T-helper 17 cell (primary cell): ENCODE measurements around the gene DHRS7B. TPM values are rescaled to one million over a fixed set of nuclear protein-coding genes. Genes with fewer than 3 reads are reported as not detected.

ENCODE experiments used
- ATAC-seq: fragments of 150-1000 bp; cut with Tn5 transposase; 2 replicates; pipeline ENCODE4 v1.10.0; 2021; ENCODE audit warnings: mild to moderate bottlenecking, moderate library complexity
- DNase-seq, 3 donors: peaks; one replicate each; pipeline versions ENCODE4 v3.0.0 to v3.0.0-alpha.2; 2020 to 2021
- H3K9me3 ChIP-seq: one replicate; pipeline ENCODE4 v1.7.0; 2013; ENCODE audit warnings: low read length, mild to moderate bottlenecking; ENCODE audit not compliant: control insufficient read depth, poor library complexity, severe bottlenecking
- H3K27ac Mint-ChIP-seq: one replicate; pipeline ENCODE4 v1.8.0; 2022; ENCODE audit warnings: mild to moderate bottlenecking, moderate library complexity, mixed read lengths
- H3K27me3 Mint-ChIP-seq: one replicate; pipeline ENCODE4 v1.8.0; 2022; ENCODE audit warnings: mixed read lengths
- H3K36me3 Mint-ChIP-seq: one replicate; pipeline ENCODE4 v1.8.0; 2022; ENCODE audit warnings: low read depth, mixed read lengths
- H3K4me1 Mint-ChIP-seq: one replicate; pipeline ENCODE4 v1.8.0; 2022; ENCODE audit warnings: mild to moderate bottlenecking, mixed read lengths
- H3K4me3 Mint-ChIP-seq: one replicate; pipeline ENCODE4 v1.8.0; 2022; ENCODE audit warnings: mild to moderate bottlenecking, moderate library complexity, mixed read lengths
- total RNA-seq, 4 donors: library from RNA in 2 of 4; stranded (reverse) in 2 of 4; gene quantifications; one replicate each; pipeline ENCODE4 v1.2.3 and lab custom pipeline; 2022 to 2026

DHRS7B gene
- total RNA-seq, 2 donors from 2014 or later, result 6.7 to 7.0 TPM

DNA sequence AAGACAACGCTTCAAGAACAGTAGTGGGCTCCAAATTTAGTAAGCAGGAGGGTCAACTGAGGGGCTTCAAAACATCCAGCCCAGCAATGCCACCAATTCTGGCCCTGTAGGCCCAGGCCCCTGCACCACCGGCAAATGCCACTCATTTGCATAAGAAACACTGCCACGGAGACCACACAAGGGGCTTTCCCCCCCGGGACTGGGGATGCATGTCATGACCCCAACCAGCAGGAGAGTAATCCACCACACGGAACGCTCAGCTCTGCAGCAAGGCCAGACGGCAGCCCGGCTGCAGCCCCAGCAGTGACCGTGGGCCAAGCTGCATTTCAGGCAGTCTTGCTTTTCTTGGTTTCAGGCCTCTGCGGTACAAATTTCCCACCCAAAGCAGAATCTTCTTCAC is 73.1 kb downstream of the DHRS7B start:
- H3K36me3 Mint-ChIP-seq, result peaks cover 2% of the 10 kb centered on the region
- no peak overlapping the region for H3K27ac Mint-ChIP-seq
- ATAC-seq, result no peak
- no peak overlapping the region for H3K4me3 Mint-ChIP-seq
- no peaks in the 10 kb centered on the region for H3K27me3 Mint-ChIP-seq
- no peaks in the 10 kb centered on the region for H3K9me3 ChIP-seq
- H3K4me1 Mint-ChIP-seq, result peaks cover 24% of the 10 kb centered on the region
- DNase-seq, result no peak

DNA sequence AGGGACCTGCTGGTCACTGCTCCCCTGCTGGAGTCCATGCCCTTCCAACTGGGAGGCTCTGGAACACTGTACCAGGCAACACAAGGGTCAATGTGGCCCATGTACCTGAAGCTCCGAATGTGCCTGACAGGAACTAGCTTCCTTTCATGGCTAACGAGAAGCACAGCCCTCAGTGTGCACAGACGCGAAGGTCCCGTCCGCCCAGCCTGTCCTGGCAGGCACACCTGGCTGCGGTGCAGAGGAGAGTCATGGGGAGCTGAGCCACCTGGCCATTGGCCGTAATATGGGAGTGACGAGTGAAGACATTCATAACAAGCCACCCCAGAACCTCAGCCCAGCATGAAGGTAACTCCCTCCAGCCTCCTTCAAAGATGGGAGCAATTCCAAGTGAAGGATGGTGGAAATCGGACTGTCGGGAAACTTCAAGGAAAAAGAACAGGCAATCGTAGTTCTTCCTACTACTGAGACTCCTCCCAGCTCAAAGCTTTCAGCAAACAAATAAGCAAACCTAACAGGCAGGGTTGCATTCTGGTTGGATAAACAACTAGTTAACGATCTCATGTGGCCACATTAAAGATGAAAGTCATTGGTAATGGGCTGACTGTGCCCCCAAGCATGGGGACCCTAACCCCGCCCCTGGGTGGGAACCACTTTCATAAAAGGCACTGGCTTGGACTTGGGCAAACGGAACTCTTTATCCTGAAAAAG is 74.0 kb downstream of the DHRS7B start:
- H3K27me3 Mint-ChIP-seq, result no peaks in the 10 kb centered on the region
- peaks cover 27% of the 10 kb centered on the region for H3K4me1 Mint-ChIP-seq
- peaks cover 2% of the 10 kb centered on the region for H3K36me3 Mint-ChIP-seq
- ATAC-seq (no peak), DNase-seq (no peak)
- H3K27ac Mint-ChIP-seq, result peak overlapping the region; percentile 39
- no peaks in the 10 kb centered on the region for H3K9me3 ChIP-seq
- H3K4me3 Mint-ChIP-seq, result peak overlapping the region; percentile 25

DNA sequence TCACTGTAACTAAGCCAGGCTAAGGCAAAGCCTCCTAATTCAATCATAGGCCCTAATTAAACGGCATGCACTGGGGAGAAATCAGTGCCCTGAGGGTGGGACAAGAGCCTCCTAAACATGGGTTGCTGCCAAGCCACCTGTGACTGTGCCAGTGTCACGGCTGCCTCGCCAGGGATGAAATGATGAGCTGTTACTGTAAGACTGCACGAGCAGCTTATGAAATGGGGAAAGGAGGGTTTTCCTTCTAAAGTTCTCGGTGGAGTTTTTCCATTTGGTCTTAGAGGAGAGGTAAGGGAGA is 74.5 kb downstream of the DHRS7B start:
- Mint-ChIP-seq H3K27me3 (no peaks in the 10 kb centered on the region), H3K4me1 (peaks cover 29% of the 10 kb centered on the region), H3K36me3 (peaks cover 2% of the 10 kb centered on the region), H3K27ac (peak overlapping the region; percentile 39), H3K4me3 (no peak overlapping the region)
- ATAC-seq, result no peak
- DNase-seq, result no peak
- H3K9me3 ChIP-seq, result no peaks in the 10 kb centered on the region

DNA sequence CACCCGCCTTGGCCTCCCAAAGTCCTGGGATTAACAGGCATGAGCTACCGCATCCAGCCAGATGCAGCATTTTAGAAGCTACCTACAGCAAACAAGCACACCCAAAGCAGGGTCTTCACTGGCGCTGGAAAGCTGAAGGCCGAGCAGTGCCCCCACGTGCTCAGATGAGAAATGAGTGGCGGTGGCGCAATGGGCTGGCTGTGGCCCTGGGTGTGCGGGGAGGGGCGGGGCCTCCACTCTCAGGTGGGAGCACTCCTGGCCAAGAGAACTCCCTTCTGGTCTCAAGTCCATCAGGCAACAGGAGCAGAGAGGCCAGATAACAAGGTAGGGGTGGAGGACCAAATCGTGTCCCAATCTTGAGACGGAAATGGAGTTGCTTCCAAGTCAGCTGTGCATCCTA is 75.1 kb downstream of the DHRS7B start:
- H3K9me3 ChIP-seq, result no peaks in the 10 kb centered on the region
- Mint-ChIP-seq H3K36me3 (peaks cover 2% of the 10 kb centered on the region), H3K4me3 (no peak overlapping the region), H3K27me3 (no peaks in the 10 kb centered on the region), H3K27ac (peak overlapping the region; percentile 39), H3K4me1 (peaks cover 29% of the 10 kb centered on the region)
- DNase-seq (no peak), ATAC-seq (no peak)

DNA sequence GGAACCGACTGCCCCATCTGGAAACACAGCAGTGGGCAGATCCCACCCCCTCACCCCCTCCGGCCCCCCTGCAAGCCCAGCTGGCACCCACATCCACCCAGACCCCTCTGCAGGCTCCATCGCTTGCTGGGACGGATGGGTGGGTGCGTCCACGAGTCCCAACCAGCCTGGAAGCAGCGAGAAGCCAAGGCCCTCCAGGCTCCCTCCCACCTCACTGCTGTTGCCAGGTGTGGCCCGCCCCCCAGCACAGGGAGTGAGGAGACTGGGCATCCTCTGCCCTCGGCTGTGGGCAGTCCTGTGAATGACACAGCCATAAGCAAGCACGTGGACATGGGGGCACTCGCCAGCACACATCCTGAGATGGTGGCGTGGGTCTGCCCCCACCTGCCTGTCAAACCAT is 75.7 kb downstream of the DHRS7B start:
- H3K27ac Mint-ChIP-seq, result no peak overlapping the region
- no peaks in the 10 kb centered on the region for H3K9me3 ChIP-seq
- ATAC-seq, result no peak
- no peak overlapping the region for H3K4me3 Mint-ChIP-seq
- no peak for DNase-seq
- H3K4me1 Mint-ChIP-seq, result peaks cover 29% of the 10 kb centered on the region
- no peaks in the 10 kb centered on the region for H3K27me3 Mint-ChIP-seq
- H3K36me3 Mint-ChIP-seq, result peaks cover 2% of the 10 kb centered on the region

DNA sequence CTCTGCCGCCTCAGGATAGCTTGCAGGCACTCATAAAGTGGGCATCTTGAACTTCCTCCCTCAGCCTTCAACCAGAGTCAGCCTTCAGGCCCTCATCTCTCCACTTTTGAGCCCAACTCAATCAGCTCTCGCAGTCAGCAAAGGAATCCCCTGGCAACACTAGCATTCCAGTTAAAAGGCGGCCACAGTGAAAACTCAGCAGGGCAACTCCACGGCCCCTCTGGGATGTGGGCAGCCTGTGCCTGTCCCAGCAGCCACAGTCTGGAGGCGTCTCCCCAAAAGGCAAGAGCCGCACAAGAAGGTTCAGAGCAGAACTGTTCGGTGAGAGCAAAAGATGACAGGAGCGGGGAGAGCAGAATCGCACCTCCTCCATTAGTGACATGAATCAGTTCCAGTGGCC is 78.2 kb downstream of the DHRS7B start:
- H3K27me3 Mint-ChIP-seq, result no peaks in the 10 kb centered on the region
- peak overlapping the region; percentile 29 for H3K27ac Mint-ChIP-seq
- ATAC-seq (no peak), DNase-seq (no peak)
- no peak overlapping the region for H3K4me3 Mint-ChIP-seq
- peaks cover 24% of the 10 kb centered on the region for H3K4me1 Mint-ChIP-seq
- H3K36me3 Mint-ChIP-seq, result no peaks in the 10 kb centered on the region
- H3K9me3 ChIP-seq, result no peaks in the 10 kb centered on the region

DNA sequence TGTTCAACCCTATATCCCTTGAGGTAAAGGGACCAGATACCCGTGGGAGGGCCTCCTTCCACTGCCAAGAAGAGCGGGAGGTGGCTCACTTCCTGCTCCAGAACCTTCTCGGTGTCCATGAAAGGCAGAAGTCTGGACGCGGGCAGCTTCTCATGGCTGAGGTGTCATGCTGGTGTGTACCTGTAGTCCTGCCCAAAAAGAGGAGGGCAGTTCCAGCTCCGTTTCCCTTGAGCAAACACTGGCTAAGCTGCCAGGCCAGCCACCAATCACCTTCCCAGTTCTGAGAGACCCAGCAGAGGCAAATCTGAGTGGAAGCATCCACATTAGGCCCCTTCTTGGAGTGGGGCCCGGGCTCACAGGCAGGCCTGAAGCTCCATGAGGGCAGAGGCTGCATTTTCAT is 81.6 kb downstream of the DHRS7B start:
- Mint-ChIP-seq H3K4me1 (peaks cover 34% of the 10 kb centered on the region), H3K36me3 (no peaks in the 10 kb centered on the region), H3K27ac (no peak overlapping the region), H3K27me3 (no peaks in the 10 kb centered on the region), H3K4me3 (no peak overlapping the region)
- no peaks in the 10 kb centered on the region for H3K9me3 ChIP-seq
- DNase-seq, result no peak
- ATAC-seq, result no peak

DNA sequence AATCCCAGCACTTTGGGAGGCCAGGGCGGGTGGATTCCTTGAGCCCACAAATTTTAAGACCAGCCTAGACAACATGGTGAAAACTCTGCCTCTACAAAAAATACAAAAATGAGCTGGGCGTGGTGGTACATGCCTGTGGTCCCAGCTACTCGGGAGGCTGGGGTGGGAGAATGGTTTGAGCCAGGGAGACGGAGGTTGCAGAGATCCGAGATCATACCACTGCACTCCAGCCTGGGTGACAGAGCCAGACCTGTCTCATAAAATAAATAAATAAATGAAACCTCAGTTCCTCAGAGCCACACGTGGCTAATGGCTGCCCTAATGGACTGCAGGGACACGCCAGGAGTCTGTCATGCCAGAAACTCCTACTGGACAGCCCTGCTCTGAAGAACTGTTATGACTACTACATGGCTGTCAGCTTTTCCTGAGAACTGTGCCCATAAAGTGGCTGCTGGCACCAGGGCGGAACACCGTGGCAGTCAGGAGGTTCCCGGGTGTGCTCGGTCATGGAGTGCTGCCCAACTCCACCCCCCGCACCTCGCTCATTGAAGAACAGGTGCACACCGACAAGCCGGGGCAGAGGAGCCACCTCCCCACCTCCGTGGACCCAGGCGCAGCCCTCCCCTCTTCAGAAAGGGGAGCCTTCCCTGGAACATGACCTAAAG is 82.9 kb downstream of the DHRS7B start:
- no peak overlapping the region for H3K4me3 Mint-ChIP-seq
- ATAC-seq (no peak), DNase-seq (no peak)
- H3K27me3 Mint-ChIP-seq, result no peaks in the 10 kb centered on the region
- peaks cover 30% of the 10 kb centered on the region for H3K4me1 Mint-ChIP-seq
- no peaks in the 10 kb centered on the region for H3K9me3 ChIP-seq
- H3K27ac Mint-ChIP-seq, result no peak overlapping the region
- H3K36me3 Mint-ChIP-seq, result peaks cover 2% of the 10 kb centered on the region

DNA sequence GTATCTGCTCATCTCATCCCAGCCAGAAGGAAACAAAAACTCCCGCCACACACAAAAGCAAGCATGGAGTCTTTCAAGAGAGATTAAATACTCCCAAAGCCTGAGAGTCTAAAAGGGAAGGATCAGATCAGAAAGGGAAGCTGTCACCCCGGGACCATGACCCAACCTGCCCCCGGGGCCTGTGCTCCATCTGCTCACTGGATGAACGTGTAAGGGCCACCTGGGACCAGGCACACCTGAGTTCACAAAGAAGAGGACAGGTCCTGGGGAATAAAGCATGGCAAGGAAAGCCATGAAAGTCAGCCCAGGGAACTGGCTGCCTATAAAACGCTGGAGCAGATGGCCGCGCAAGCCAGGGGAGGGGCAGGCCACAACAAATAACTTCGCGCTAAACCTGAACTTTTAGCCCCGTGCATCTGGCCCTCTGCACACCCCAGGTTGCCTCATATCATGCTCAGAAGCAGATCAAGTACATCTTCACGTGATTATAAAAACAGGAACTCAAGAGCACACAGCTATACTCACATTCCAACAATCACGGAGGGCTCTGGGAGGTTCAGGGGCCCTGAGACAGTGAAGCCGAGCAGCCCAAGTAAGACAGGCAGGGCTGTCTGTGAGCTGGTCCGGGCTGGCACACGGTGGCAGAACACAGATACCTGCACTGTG is 83.8 kb downstream of the DHRS7B start:
- H3K4me3 Mint-ChIP-seq, result peak overlapping the region; percentile 25
- H3K36me3 Mint-ChIP-seq, result peaks cover 2% of the 10 kb centered on the region
- H3K4me1 Mint-ChIP-seq, result peaks cover 32% of the 10 kb centered on the region
- no peaks in the 10 kb centered on the region for H3K27me3 Mint-ChIP-seq
- DNase-seq (no peak), ATAC-seq (no peak)
- H3K27ac Mint-ChIP-seq, result peak overlapping the region; percentile 14
- H3K9me3 ChIP-seq, result no peaks in the 10 kb centered on the region

DNA sequence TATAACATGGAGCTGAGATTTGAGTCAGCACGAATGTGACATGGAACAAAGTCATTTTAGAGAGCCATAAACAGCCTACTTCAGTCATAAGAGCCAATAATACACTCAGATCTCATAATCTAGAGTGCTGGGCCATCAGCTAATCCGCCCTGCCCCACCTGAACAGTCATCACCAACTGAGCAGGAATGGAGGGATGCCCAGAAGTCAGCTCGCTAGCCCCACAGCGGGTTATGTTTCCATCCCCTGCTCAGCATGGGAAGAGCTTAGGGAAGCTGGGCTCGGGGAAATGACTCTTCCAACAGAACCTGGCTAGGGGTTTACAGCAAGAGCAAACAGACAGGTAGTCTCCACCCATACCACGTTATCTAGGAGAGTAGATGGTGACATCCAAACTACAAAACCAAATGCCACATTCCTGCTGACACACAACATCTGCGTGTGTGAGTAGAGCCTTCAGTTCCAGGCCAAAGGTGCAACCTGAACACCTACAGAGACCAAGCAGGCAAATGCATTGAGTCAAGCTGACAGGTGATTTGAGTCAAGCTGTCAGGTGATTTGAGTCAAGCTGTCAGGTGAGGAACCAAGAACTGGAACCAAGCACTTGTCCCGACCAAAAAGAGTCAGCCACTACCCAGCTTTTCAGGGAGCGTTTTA is 85.2 kb downstream of the DHRS7B start:
- no peaks in the 10 kb centered on the region for H3K9me3 ChIP-seq
- peak overlapping the region; percentile 94 for H3K4me3 Mint-ChIP-seq
- no peak for ATAC-seq
- peaks cover 33% of the 10 kb centered on the region for H3K4me1 Mint-ChIP-seq
- no peak for DNase-seq
- H3K27me3 Mint-ChIP-seq, result no peaks in the 10 kb centered on the region
- peak overlapping the region; percentile 88 for H3K27ac Mint-ChIP-seq
- H3K36me3 Mint-ChIP-seq, result peaks cover 2% of the 10 kb centered on the region

DNA sequence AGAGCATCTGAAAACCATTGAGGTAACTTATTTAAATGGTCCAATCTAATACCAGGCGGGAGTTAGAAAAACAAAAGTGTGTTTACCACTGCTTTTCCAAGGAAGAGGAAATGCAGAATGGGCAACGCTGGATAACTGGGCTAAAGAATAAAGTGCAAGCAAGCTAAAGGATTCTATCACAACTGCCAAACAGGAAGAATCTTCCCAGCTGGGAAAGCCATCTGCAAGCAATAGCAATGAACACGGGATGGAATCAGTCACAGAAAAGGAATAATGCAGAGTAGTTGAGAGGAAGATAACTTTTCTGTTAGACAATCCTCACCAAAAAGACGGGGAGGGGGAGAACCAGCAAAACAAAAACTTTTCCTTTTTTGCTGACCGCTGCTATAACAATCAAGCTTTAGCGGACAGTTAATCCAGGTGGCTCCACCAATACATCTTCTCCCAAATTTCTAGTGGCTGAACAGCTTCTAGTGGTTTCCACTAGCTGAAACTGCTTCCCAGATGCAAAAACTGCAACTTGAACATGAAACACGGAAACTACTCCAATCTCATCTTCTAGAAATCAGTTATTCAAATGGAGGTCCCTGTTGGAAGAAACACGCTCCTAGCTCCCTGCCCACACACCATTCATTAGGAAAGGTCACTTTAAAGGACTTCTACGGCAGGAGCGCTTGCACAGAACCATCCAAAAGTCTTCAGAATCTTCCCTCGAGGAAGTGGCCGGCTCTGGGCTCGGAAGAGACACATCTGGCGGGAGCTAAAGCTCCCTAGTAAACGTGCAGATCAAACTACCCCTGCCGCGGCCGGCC is 86.3 kb downstream of the DHRS7B start:
- Mint-ChIP-seq H3K4me1 (peaks cover 33% of the 10 kb centered on the region), H3K4me3 (peak overlapping the region; percentile 94), H3K27ac (peak overlapping the region; percentile 88), H3K27me3 (no peaks in the 10 kb centered on the region), H3K36me3 (peaks cover 2% of the 10 kb centered on the region)
- ATAC-seq, result no peak
- no peaks in the 10 kb centered on the region for H3K9me3 ChIP-seq
- DNase-seq, result no peak

DNA sequence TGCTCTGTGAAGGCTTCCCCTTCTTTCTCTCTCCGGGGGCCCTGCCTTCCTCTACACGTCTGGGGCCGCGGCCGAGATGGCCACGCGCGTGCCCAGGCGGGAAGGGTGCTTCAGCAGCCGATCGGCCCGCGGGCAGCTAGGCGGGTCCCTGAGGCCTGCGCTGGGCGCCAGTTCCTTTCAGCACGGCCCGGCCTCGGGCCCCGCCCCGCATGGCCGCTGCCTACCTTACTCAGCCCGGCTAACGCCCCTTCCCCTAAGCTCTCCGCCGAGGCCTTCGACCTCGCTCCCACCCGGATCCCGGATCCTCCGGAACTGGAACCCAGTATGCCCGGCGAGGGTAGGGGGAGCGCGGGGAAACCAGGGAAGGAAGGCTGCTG is 86.9 kb downstream of the DHRS7B start:
- Mint-ChIP-seq H3K4me3 (peak overlapping the region; percentile 94), H3K27ac (peak overlapping the region; percentile 88), H3K36me3 (peaks cover 2% of the 10 kb centered on the region), H3K27me3 (no peaks in the 10 kb centered on the region), H3K4me1 (peaks cover 33% of the 10 kb centered on the region)
- ATAC-seq (peak; percentile 5), DNase-seq (peak; percentile 7 to 32 (median 24))
- H3K9me3 ChIP-seq, result no peaks in the 10 kb centered on the region
